T-helper 22 cell (primary cell): ENCODE data around the gene ADAMTS3.
"Not testable (repeated sequence)": the region's sequence is repeated elsewhere in the genome, so short reads cannot be mapped to it uniquely, and the experiment has no call there.

Experiments
- DNase-seq: peaks from one replicate; pipeline ENCODE4 v3.0.0-alpha.2; 2020; ENCODE audit warnings: low read depth

Gene ADAMTS3

DNA sequence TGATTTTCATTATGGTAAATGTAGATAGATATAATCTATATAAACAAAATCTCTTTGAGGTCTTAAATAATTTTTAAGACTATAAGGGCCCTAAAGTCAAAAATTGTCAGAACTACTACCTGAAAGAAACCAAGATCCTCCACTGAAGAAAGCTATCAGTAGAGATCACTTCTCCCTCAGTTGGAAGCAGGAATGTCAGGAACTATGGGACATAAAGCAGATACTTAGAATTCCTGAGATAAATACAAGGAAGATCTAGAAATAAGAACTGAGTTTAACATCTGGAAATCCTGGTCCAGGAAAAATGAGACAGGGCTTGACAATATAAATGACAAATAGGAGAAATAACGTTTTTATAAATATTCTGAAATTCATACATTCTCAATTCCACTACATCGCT, 97.2 kb downstream of the ADAMTS3 start:
- DNase-seq, result no peak

DNA sequence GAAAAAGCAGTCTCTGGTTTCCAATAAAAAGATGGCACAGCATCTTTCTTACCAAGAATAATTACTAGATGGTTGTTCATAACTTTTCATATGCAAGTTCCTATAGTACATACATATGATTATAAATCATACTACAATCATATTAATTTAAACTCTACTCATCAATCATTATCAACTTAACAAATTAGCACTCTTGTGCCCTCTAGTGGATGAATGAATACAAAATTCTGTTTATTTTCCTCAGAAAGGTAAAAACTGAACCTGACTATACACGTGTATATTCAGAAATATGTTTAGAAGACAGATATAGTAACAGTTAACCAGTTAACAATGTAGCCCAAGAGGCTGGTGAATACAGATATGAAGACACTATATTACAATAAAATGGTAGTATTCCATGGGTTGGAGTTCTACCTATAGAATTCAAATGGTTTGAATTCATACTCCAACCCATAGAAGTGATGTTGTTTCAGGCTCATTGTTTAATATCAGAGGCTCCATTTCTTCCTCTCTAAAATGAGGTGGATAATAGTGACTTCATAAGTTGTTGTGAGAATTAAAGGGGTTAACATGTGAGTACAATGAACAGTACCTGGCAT, 100.0 kb downstream of the ADAMTS3 start:
- no peak for DNase-seq

DNA sequence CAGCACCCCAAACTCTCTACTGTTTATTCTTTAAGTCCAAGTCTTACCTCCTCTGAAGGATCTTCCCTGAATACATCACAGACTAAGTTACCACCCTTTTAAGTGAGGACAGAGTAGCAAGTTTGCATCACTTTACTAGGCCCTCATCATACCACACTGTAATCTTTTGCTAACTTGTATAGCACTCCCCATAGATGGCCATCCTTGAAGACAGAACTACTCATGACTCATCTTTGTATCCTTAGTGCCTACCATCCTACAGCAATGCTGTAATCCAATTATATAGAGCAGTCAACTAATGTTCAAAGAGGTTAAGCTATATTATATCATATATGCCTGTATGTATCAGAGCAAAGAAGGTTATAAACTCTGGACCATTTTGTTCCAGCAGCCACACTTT, 101.4 kb downstream of the ADAMTS3 start:
- DNase-seq, result no peak

DNA sequence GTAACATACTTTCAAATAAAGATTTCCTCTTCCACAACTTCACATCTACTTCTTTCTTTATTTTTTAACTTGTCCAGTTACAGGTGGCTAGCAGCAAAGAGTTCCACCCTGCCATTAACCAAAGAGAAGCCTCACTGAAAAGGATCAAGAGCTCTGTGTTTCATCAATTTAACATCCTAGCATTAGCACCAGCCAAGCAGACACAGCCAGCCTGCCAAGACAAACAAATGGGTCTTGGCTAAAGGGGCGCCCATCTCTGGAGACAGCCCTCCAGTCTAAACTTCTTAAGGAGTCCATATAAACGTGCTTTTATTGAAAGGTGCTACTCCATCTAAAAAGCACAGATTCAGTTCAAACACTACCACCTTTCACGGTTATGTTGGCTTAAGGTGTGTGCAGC, 105.3 kb downstream of the ADAMTS3 start:
- DNase-seq, result no peak

DNA sequence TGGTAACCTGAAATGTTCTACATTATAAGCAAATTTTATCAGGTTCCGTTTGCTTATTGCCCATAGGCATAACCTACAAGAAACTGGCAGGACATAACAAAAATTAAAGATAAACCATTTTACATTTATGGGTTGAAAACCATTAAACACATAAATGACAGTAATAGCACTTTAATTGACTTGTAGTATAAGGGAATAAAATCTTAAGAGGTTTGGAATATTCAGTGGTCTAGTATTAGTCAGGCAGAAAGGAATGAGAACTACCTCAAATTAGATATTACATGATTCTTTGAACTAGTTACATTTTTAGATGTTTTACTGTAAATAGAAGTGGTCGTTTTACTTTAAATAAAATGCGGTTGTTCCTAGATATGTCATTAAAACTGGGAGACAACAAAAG, 111.9 kb downstream of the ADAMTS3 start:
- no peak for DNase-seq

DNA sequence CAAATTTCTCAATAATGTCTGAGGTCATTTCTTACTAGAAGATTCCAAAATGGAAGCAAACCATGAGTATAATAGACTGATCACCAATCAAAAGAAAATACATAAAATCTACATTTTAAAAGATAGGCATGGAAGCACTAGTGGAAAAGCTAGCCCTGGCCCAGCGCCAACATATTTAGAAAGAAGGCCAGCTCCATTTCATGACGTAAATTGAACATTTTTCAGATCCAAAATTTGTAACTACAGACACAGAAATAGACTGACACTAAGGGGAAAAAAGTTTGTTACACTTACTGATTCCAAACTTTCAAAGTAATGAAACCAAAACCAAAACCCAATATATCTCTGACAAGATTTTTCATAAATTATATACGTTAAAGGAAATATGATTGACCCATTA, 117.7 kb downstream of the ADAMTS3 start:
- no peak for DNase-seq

DNA sequence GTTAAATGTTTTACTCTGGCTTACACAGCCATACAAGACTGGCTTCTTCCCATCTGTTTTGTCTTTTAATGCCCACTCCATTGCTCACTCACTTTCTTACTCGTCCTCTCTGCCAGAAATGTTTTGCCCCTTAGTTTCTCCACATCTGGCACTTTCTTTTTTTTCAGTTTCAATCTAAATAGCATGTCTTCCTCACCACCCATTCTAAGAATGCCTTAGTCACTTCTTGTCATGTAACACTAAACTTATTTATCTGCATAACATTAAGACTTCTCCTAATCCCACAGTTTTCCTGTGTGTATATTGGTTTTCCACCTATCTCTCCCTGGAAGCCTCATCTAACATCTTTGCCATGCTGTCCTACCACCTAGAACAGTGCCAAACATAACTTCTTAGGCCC, 119.3 kb downstream of the ADAMTS3 start:
- no peak for DNase-seq

DNA sequence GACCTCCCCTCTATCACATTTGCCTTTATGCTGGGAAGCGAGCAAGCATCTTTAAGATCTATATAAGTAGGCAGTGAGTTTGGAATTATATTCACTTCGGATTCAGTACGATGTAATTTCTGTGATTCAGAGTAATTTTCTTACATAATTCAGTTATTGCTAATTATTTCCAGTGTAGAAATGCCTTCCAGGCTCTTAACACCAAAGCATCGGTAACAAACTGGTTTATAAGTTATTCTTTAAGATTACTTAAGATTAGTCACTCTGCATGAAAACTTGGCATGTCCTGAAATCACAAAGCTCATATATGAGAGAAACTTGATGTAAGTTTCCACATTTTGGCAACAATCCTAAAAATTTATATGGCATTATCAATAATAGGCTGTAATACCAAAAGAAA, 120.8 kb downstream of the ADAMTS3 start:
- no peak for DNase-seq

DNA sequence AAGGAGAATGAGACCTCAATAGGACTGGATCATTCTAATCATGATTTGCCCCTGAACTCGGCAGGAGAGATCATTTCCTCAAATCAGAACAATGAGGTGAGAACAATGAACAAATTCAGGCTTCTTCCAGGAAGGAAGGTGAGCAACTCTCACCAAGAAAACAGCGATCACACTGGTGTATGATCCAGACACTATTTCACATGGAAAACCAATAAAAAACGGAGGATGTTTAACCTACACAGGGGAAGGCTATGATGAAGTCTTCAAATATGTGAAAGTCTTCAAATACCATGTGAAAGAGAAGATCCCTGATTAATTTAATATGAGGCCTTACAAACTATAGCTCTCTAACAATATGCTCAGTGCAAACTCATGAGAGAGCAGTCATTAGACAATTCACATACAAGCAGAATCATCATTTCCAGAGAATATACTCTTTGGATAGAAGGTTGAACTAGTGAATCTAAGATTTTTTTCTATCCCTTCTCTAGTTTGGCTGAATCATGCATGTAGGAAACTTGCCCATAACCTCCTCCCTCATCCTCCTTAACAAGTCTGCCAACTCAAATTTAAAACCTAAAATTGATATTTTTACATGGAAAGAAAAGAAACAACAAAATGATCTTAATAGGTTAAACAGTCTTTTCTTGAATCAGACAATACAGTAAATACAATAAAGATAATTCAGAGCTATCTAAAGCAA, 122.5 kb downstream of the ADAMTS3 start:
- DNase-seq, result no peak

DNA sequence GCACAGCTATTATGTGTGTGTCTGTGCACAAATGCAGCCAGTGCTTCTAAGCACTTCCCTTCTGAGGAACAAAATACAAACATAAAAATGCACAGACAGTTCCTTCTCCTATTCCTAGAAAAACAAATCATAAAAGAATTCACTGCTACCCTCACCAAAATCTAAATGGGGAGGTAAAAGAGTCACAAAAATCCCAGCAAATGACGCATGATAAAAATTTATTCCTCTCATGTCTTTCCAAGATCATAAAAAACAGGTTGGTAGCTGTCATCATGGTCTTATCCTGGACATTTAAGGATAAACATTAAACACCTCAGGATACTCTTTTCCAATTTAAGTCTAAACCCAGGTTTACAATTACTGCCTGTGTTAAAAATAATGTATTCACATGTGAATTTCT, 124.9 kb downstream of the ADAMTS3 start:
- no peak for DNase-seq

DNA sequence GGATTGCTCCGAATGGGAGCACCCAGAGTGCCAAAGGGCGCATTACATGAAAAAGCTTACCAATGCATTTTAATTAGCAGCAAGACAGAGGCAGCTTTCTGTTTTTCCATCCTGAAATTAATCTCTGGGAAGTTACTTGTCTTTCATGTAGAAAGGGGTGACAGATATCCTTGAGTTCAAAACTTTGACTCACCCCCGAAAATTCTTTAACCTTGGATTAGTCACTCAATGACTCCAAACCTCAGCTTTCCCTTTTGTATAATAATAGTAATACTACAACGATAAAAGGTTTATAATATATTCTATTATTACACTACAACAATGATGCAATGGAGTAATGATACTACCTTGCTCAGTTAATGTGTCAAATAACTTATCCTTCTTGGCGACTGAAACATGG, 126.3 kb downstream of the ADAMTS3 start:
- DNase-seq, result no peak

DNA sequence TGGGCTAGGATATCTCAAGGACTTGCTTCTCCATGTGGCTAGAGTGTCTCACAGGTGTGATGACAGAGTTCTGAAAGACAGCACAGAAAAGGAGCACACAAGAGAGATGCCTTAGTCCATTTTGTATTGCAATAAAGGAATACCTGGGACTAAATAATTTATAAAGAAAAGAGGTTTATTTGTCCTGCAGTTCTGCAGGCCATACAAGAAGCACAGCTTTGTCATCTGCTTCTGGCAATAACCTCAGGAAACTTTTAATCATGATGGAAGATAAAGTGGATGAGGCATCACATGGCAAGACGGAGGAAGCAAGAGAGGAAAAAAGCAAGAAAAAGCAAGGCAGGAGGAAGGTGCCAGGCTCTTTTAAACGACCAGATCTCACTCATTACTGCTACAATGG, 126.9 kb downstream of the ADAMTS3 start:
- no peak for DNase-seq

DNA sequence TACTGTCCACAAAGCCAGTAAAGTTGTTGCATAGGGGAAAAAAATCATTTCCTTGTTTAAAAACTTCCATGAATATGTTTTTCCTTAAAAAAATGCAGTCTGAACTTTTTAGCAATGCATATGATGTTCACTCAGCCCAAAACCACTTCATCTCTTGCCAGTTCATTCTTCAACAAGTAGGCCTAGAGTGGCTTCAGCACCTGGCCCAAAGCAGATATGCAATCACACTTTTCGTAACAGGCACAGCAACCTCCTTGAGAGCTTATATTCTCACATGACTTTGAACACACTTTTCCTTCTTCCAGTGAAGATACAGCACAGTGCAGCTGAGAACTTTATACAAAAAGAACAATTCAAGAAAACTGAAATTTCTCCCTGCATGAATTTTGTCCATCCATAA, 128.6 kb downstream of the ADAMTS3 start:
- no peak for DNase-seq

DNA sequence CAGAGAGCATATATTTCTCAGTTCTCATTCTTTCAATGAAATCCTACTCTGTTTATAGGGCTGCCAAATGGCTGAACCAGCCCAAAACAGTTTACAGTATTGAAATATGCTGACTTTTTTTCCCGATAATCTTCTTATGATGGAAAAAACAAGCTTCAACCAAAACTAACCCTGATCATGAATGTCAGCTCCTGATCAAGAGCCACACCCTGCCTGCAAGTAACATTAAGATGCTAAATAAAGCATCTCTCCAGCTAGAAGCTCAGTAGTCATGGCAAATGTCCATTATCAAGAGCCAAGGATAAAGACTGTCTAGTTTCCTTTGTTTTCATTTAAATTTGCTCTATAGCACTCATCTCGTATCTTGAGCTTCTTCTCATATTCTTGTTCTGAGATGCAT, 136.0 kb downstream of the ADAMTS3 start:
- no peak for DNase-seq

DNA sequence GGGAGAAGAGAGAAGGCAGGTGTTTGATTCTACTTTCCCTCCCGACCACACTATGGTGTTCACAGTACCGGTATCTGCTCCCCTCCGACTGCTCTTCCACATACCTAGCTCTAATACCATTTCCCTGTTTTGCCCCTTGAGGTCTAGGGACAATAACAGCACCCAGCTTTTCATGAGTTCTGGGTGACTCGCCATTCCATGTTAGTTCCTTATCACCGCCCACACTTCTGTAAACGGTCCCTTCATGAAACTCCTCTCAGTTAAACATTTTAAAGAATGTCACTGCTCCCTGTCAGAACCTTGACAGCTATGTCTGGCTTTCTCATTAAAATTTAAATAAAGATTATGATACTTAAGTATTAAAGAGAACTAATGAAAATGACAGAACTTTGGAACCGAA, 136.7 kb downstream of the ADAMTS3 start:
- DNase-seq, result no peak

DNA sequence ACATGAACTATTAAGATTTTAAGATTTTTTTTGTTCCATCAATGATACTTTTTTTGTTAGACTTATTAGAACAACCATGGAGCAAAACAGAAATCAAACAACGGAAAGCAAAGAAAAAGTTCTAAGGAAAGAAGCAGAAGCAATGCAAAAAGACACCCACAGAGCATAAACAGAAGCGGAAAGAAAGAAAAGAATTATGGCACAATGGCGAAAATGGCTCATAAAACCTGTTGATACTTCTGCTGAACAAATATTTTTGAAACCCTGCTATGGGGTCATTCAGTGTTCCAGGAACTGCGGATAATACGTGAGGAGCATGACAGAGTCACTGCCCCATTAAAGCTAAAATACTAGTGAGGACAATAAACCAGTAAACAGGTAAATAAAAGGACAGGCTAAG, 138.0 kb downstream of the ADAMTS3 start:
- DNase-seq, result no peak

DNA sequence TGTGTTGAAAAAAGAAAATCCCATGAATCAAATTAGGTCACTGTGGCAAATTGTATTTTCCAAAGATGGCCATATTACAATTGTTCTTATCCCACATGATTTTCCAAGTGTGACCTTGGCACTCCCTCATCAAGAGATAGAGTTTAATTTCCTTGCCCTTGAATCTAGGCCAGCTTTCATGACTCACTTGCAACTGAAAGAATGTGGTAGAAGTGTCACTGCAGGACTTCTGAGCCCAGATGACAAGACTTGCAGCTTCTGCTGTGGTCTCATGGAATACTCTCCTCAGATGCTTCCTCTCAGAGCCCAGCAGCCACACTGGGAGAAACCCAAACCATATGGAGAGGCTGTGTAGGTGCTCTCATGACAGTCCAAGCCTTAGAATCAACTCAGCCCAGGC, 139.0 kb downstream of the ADAMTS3 start:
- no peak for DNase-seq

DNA sequence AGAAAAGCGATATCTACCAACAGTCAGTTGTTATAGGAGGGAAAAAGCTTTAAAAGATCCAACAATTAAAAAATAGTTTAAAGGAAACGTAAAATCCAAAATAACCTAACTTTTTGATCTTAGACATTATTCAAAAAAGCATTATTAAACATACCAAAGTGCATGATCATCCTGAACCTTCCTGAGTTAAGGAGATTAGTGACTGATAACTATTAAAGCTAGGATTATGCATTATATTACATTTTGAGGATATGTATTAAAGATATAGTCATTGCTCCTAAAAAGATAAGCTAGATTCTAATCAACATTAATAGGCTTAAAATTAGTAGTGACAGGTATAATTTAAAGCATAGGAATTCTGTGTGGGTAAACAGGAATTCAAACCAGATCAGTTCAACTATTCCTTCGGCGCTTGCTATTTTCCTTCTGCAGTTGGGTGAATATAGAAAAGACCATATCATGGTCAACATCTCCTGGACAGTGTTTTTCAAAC, 139.6 kb downstream of the ADAMTS3 start:
- no peak for DNase-seq

DNA sequence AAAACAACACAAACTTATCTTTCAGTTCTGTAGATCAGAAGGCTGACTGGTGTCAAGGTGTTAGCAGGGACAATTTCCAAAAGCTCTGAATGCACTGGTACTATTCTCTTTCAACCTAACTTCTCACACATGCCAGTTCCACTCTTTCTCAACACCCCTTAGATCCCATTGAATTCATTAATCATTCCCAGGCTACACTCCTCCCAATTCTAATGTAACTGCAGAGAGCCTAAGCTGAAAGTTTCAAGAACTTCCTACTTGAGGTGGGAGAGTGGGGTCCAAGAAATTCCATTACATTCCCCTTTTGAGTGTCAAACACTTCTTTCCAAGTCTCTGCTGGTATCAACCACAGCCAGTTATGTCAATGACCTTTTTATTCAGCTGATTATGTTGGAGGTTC, 142.0 kb downstream of the ADAMTS3 start:
- DNase-seq, result no peak

DNA sequence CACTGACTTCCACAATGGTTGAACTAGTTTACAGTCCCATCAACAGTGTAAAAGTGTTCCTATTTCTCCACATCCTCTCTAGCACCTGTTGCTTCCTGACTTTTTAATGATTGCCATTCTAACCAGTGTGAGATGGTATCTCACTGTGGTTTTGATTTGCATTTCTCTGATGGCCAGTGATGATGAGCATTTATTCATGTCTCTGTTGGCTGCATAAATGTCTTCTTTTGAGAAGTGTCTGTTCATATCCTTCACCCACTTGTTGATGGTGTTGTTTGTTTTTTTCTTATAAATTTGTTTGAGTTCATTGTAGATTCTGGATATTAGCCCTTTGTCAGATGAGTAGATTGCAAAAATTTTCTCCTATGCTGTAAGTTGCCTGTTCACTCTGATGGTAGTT, 143.1 kb downstream of the ADAMTS3 start:
- DNase-seq, result not testable (repeated sequence)

DNA sequence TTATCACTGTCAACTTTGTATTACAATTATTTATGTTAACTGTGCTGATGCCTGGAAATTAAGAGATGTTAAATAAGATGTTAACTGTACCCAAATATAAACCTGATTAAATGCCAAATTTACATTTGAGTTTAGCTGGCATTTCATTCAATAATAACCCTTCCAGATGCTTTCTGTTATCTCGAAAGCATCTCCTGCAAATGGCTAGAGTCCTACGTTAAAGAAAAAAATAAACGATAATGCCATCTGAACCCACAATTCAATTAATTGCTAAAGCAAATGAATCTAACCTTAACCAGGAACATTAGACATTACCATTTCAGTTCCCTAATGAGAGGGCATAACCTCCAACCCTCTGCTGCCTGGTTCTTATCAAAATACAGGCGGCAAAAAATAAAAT, 145.0 kb downstream of the ADAMTS3 start:
- no peak for DNase-seq

DNA sequence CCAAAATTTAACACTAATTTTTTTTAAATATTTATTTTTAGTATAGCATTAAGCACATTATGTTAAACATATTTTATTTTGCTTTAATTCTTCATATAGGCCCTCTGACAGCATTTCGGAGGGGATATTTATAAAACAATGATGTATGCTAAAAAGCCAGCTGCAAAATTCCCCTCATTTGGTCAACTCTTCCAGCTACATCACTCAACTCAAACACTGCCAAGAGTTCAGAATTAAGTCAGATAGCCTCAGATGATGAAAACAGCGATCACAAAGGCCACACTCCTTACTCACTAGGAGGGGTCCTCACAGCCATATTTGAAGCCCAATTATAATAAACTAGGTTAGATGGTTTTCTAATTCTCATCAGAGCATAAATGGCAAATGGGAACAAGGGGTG, 146.6 kb downstream of the ADAMTS3 start:
- DNase-seq, result no peak

DNA sequence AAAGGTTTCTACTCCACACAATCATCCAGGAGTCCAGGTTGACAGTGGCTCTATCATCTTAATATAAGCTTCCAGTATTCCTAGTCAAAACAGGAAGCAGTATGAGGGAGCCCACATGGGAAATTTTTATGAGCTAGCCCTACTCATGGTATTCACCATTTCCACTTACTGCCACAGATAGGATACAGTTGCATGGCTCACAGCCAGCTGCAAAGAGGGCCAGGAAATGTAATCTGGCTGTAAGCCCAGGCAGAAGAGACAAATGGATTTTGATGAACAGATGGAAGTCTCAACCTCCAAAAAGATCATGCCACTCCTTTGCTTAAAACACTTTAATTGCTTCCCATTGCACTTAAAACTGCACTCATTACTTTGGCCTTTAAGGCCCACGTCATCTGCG, 150.6 kb downstream of the ADAMTS3 start:
- DNase-seq, result no peak

DNA sequence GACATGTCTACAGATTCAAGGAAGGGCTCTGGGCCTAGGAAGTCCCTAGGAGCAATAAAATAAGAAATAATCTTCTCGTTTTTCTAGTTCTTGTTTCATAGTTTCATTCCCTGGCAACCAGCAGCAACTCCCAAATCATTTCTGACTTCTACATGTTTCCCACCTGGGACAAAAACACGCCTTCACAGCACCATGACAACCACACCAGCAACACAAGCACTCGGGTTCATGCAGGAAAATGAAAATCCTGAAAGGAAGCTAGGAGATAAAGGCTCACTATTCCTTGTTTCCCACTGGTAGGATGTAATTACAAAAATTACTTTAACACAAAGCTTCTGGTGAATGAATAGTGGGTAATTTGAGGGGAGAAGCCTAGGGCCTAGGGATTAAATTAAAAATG, 158.9 kb downstream of the ADAMTS3 start:
- no peak for DNase-seq
